ENCODE measurements around the gene DAPP1. TPM values are rescaled to one million over a fixed set of nuclear protein-coding genes. Genes with fewer than 3 reads are reported as not detected.

Gene DAPP1
- total and polyA plus RNA-seq, 2 of the 4 experiments (the other 2 are of a cell fraction): not detected

GRCh38 chr4:99886146-99886545 lies 69.5 kb downstream of the DAPP1 start:
- Histone ChIP-seq H2BK20ac (ENCODE audit: low read depth, low read length) (no peak overlapping the region), H3K4me2 (ENCODE audit: low read depth, low read length) (no peak overlapping the region), H2BK15ac (ENCODE audit: low read depth, low read length) (no peak overlapping the region), H3K9me3 (ENCODE audit: control insufficient read depth, insufficient read depth, low read length) (no peaks in the 10 kb centered on the region), H3K4me3 (ENCODE audit: insufficient read depth, low read depth, low read length) (no peak overlapping the region), H4K8ac (ENCODE audit: low read depth in 2 of 2, low read length in 2 of 2) (no peak overlapping the region), H3K56ac (ENCODE audit: extremely low read depth, insufficient read depth, low read length) (no peak overlapping the region), H3K9me1 (ENCODE audit: insufficient read depth, low read length) (no peaks in the 10 kb centered on the region), H3K27ac (ENCODE audit: insufficient read depth, low read length) (no peak overlapping the region), H3K4me1 (ENCODE audit: control insufficient read depth, insufficient read depth, low read length) (no peaks in the 10 kb centered on the region), H3K23ac (ENCODE audit: low read depth, low read length) (no peak overlapping the region), H3K14ac (replicated peaks; ENCODE audit: low read depth, low read length) (0 out of 2 replicates have a peak overlapping the region, but pooled peaks have one; percentile 66), H3K36me3 (ENCODE audit: control insufficient read depth, insufficient read depth, low read length) (peaks cover 8% of the 10 kb centered on the region), H2AK5ac (ENCODE audit: low read depth, low read length) (no peak overlapping the region), H2BK120ac (ENCODE audit: low read depth, low read length) (no peak overlapping the region), H4K91ac (ENCODE audit: insufficient read depth, low read depth, low read length) (no peak overlapping the region), H3K27me3 (ENCODE audit: control insufficient read depth, insufficient read depth, low read length) (no peaks in the 10 kb centered on the region), H2BK5ac (ENCODE audit: low read depth, low read length, poor library complexity, severe bottlenecking) (no peak overlapping the region), H2AFZ (replicated peaks; ENCODE audit: low read length, poor library complexity) (no peak overlapping the region), H3K18ac (ENCODE audit: low read depth, low read length) (no peak overlapping the region), H3K4ac (ENCODE audit: low read depth, low read length) (no peak overlapping the region), H2AK9ac (replicated peaks; ENCODE audit: low read depth, low read length, poor library complexity) (no peak overlapping the region), H4K5ac (ENCODE audit: low read depth, low read length) (no peak overlapping the region), H3K79me1 (ENCODE audit: low read depth in 1 of 2, low read length in 2 of 2) (peaks cover 0 to 21% of the 10 kb centered on the region in 2 experiments; a peak in 3 of 4 replicates), H4K20me1 (ENCODE audit: insufficient read depth, low read length) (peaks cover 4% of the 10 kb centered on the region; the same call in 1 of the 2 replicates), H3K9ac (ENCODE audit: low read depth, low read length) (no peak overlapping the region)
- ChIA-PET POLR2A (ENCODE audit: unreplicated experiment) (no interaction called here), CTCF (no interaction called here)
- dilution Hi-C loops (cut with HindIII; ENCODE audit: low sequenced_read_pairs, unreplicated experiment): no loop called here
- ATAC-seq (ENCODE audit: low read depth) (no peak), DNase-seq (peak; percentile 65)
- intact Hi-C loops (cut with micrococcal nuclease): loop anchor here (5.0 kb wide), 1 partner anchor 74 kb away; no protein-coding TSS in a partner anchor
- in situ Hi-C loops (cut with MboI; ENCODE audit: low sequenced_read_pairs): loop anchor here (10.0 kb wide), 1 partner anchor 321 kb away; the partner anchor contains the start of gene TRMT10A
- WGBS, 2 experiments (ENCODE audit: extremely low coverage in 2 of 2, insufficient read length in 1 of 2): no CpG with 5 or more reads among the region's 4 CpGs
- TF ChIP-seq RAD21 (IDR thresholded peaks at IDR 0.05; ENCODE audit: low read length) (no peak), CEBPB (IDR thresholded peaks at IDR 0.05; ENCODE audit: low read depth, low read length) (no peak), SMC3 (IDR thresholded peaks at IDR 0.05; ENCODE audit: low read depth, low read length) (no peak), RCOR1 (IDR thresholded peaks at IDR 0.05; ENCODE audit: insufficient replicate concordance, low read length) (no peak), MAFK (IDR thresholded peaks at IDR 0.05; ENCODE audit: low read depth, low read length) (no peak), FOS (IDR thresholded peaks at IDR 0.05; ENCODE audit: low read depth, low read length) (no peak), POLR2A (IDR thresholded peaks at IDR 0.05; ENCODE audit: low read depth, low read length) (no peak), USF2 (IDR thresholded peaks at IDR 0.05; ENCODE audit: low read depth, low read length) (no peak), CTCF (conservative IDR thresholded peaks at IDR 0.05; ENCODE audit: low read depth, low read length) (no peak), NFE2L2 (IDR thresholded peaks at IDR 0.05; ENCODE audit: low read depth, low read length) (no peak), MXI1 (IDR thresholded peaks at IDR 0.05; ENCODE audit: borderline replicate concordance, low read depth, low read length) (no peak), RFX5 (IDR thresholded peaks at IDR 0.05; ENCODE audit: low read depth, low read length) (no peak), MAZ (IDR thresholded peaks at IDR 0.05; ENCODE audit: borderline replicate concordance, low read depth, low read length) (no peak), CHD1 (IDR thresholded peaks at IDR 0.05; ENCODE audit: low read depth, low read length) (no peak)
- no TSS peak for BruUV-seq (replicated peaks)
